HG02852 (cell line): ENCODE results near the gene CXCR5.

Source experiments
- ATAC-seq: cut with Tn5 transposase; IDR thresholded peaks from one replicate; pipeline ENCODE4 v1.9.1; 2021; ENCODE audit warnings: mild to moderate bottlenecking, moderate library complexity; ENCODE audit not compliant: unreplicated experiment

CXCR5 gene

DNA sequence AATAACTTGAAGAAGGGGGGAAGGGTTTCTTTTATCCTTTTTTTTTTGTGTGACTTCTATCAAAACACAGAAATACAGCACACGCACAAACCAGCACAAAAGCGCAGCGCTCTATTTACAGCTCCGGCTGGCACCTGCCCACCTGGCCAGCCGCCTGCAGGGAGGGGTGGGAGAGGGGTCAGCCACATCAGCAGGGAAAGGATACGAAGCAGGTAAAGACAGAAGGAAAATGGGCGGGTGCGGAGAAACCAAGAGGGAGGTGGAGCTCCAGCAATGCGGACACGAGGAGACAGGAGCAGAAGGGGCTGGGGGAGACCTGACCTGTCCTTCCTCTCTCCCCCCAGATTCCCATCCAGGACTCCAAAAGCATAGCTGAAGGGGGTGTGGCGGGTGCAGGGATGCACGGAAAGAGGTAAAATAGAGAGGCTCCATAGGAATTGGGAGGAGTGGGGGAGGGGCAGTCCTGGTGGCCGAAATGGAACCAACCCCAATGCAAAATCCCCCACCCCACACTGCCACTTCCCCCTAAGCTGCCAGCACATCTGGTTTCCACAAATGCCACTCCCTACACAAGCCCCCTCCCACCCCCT is 14.1 kb downstream of the CXCR5 start:
- ATAC-seq = no peak

DNA sequence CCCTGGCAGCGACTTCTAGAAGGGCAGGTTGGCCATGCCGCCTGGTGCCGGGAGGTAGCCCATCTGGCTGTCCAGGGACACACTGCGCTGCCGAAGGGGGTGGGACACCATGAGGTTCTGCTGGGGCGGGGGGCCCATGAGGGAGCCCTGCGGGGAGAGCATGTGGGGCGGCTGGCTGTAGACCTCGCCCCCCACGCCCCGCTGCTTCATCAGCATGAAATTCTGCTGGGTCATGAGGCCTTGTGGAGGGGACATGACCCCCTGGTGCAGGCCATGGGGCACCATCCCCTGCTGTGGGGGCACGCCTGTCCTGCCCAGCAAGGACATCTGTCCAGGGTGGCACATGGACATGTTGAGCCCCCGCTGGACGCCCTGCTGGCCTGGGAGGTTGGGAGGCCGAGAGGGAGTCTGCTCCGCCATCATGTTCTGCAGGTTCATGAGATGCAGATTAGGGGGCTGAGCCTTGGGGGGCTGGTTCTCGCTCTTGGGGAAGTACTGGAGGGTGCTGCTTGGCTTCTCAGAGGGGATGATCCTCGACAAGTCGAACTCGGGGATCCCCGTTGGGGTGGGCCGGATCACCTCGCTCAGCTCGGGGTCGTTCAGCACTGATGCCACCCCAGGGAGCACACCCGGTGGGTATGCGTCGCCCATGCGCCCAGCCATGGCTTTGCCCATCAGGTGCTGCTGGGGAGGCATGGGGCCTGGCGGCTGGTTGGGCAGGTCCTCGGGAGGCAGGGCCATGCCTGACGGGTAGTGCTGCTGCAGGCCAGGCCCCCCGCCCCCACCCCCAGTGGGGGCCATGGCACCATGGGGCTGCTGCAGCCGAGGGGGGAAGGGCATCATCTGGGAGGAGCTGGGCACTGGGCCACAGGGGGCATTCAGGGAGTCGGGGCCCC is 15.0 kb downstream of the CXCR5 start:
- ATAC-seq = no peak

GRCh38 chr11:118899296-118899688 is 15.6 kb downstream of the CXCR5 start:
- ATAC-seq = no peak

GRCh38 chr11:118899706-118900360 is 16.1 kb downstream of the CXCR5 start:
- no peak for ATAC-seq

DNA sequence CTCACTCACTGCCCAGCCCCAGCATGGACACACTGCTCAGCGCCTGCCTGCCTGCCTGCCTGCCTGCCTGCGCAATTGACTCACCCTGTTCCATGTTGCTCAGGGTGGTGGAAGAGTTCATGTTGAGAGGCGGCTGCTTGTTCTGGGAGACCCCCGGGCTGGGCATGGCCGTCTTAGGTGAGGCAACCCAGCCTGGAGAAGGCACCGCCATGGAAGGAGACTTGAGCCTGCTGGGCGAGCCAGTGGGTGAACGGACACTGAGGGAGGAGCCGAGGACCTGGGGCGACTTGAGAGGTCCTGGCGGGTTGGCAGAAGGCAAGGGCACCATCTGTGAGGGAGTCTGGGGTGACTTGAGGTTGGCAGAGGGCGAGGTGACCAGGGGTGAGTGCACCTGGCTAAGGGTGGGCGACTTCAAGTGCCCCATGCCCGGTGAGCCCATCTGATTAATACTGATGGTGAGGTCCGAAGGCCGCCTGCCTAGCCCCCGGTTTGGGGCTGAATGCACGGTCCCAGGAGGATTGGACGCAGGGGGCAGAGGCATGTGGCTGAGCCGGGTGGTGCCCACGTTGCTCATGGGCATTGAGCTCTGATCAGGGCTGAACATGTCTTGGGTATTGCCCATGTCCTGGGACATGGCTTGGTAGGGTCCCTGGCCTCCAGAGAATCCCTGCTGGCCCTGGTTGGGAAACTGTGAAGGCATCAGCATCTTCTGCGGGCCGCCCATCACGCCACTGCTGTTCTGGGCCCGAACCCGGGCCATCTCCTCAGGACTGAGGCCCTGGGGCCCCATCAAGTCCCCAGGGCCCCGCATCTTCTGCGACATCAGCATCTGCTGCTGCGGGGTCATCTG is 17.1 kb downstream of the CXCR5 start:
- no peak for ATAC-seq

- no peak for ATAC-seq
Observed at GRCh38 chr11:118901494-118902335, 18.0 kb downstream of the CXCR5 start.

DNA sequence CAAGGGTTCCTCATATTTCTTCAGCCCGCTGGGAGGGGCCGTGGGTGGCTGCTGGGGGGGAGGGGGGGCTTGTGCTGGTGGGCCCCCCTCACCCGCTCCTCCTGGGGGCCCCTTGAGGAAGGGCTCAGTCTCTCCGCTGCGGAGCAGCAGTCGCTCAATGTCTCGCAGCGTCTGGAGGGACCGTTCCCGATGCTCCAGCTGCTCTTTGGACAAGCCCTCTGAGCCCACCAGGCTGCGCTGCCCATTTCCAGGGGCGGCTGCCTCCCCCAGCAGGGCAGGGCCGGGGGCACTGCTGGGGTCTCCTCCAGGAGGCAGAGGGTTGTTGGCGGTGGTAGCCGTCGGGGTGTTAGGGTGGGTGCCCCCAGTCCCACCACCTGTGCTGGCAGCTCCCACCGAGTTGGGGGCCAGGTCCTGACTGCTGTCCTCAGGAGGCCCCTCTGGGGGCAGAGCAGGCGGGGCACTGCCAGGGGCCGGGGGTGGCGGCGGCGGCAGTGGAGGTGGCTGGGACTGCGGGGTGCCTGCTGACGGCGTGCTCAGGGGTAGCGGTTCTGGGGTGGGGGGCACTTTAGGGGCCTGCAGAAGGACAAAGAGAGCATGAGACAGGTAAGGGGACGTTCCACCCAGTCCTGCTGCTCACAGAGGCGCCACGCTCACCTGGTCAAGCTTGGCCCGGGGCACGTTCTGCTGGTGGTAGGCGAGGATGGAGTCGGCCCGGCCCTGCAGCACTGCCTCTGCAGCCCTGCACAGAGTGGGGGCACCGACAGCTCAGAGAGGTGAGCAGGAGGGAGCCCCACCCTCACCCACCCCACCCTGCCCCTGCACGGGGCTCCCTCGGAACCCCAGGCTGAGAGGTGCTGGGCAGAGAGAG is 18.9 kb downstream of the CXCR5 start:
- ATAC-seq = no peak

DNA sequence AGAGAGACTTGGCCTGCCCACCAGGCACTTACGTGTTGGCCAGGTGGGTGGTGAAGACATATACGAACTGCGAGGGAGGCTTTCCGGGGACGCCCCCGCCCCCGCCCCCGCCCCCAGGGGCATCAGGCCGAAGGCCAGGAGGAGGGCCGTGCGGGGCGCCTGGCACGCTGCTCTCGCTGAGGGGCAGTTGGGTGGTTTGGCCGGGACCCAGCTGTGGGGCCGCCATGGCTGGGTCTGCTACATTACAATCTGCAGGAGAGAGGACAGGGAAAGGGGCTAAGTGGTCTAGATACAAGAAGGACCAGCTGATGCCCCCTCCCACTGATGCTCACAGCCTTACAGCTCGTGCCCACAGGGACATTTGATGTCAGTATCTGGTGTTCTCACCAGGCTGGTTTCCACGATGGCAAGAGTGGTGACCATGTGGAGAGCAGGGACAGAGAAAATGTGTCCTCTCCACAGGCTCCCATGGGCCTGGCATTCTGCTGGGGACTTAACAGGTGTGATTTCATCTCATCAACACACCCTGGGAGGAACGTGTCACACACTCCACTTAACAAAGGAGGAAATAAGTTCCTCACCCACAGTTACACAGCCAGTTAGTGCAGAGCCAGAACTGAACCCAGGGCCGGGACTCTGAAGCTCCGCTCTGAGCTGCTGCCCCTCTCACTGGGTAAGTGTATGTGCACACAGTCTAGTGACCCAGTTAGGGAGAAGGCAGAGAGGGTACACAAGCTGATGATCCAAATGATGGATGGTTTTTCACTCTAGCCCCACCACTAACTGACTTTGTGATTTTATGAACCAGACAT is 19.7 kb downstream of the CXCR5 start:
- no peak for ATAC-seq

- ATAC-seq = no peak
Observed at GRCh38 chr11:118907051-118908042, 23.7 kb downstream of the CXCR5 start.

DNA sequence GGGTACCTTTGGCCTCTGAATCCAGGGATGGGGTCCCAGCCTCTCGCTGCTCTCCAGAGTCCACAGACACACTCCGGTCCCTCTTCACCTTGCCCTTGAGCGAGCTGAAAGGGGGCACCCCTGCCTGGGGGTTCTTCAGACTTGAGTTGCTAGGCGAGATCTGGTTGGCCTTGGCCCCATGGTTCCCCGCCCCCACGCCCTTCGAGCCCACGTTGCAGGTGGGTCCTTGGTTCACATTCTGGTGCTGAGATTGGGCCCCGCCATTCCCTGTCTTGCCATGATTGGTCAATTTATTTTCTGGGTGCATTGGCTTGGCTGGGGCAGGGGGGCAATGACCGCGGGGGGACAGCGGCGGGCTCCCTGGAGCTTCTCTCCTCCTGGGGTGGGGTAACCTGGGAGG is 24.6 kb downstream of the CXCR5 start:
- ATAC-seq = no peak

DNA sequence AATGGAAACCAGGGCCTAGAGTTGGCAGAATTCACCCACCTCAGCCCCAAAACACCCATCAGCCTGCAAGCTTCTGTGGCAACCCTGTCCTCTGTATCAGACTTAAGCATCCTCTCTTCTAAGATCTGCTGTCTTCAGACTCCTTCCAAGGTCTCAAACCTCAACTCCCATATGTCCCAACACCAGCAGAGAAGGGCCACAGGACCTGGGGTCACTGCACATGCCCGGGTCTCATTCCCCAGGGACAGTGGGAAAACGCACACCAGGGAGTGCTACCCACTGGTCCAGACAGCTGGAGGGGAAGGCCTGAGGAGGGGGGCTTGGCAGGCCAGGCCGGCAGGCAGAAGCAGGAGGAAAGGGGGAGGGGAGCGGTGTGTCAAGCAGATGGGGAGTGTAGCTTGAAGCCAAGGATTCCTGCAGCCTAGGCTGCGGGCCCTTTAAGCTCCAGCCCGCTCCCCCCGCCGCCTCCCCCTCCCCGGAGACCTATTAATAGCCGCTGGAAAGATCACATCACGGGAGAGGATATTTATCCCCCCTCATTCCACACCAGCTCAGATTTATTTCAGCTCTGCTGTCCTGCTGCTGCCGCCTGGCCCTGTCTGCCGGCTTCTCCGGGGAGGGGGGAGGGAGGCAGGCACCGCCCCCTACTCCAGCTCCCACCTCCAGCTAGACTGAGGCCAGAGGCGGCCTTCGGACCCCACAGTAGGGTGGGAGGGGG is 25.4 kb downstream of the CXCR5 start:
- no peak for ATAC-seq

DNA sequence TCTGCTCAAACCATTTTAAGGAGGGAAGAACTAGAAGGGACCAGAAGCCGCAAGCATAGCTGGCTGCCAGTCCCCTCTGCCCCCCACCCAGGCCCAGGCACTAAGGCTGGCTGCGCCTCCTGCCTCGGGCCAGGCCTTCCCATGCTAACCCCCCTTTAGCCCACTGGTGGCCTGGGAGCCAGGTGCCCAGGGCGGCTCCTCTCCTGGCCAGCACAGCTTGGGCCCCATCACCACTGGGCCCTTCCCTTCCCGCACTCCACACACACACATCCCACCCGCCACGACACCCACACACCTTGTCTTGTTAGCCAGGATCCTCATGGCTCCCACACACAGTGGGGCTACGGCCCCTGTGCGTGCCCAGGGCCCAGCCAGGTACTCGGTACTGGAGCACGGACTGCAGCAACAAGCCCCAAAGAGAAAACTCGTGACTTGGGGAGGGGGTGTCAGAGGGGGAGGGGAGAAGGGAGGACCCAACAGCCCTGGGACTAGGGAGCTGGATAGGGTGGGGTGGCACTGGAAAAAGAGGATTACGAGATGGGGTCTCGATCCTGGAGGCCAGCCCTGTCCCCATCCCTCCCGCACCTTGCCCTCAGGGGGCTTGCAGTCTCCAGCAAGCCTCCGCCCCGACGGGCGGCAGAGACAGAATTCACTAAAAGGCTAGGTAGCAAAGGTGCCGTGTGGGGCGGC is 26.1 kb downstream of the CXCR5 start:
- ATAC-seq = no peak

DNA sequence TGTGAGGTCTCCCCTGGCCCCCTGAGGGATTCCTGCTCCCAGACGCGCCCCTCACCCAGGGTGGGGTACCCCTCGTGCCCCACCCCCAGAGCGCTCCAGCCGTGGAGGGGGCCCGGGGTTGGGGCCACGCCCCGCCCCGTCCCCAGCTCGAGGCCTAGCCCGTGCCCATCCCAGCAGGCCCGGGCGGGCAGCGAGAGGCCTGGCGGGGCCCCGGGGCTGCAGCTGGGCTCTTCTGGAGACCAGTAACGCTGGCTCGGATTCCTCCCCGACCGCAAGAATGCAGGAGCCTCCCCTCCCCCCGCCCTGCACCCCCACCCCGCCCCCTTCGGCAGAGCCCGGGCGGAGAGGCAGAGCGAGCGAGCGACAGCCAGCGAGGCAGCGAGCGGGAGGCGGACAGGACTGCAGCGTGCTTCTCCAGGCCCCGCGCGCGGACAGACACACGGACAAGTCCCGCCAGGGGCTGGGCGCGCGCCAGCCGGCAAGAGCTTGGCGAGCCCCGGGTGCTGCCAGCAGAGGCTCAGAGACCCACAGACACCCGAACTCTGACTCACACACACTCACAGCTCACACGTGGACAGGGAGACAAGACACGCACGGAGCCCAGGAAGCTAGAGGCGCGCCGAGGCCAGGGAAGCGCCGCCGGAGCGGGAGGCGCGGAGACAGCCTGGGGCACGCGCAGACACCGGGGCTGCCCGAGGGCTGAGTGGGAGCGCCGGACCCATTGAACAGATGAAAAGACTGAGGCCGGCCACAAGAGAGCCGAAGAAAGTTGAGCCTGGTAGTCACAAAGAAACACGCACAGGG is 26.8 kb downstream of the CXCR5 start:
- ATAC-seq = no peak

GRCh38 chr11:118911113-118911879 is 27.6 kb downstream of the CXCR5 start:
- no peak for ATAC-seq
